HepG2 (cell line): ENCODE measurements around the gene ZKSCAN4. TPM values are rescaled to one million over a fixed set of nuclear protein-coding genes. Genes with fewer than 3 reads are reported as not detected.

Experiments
- FOSL1 ChIP-seq: sonication (generic); formaldehyde crosslinking; IDR thresholded peaks from 2 replicates; pipeline ENCODE4 v1.9.0; 2021; ENCODE audit warnings: missing genetic modification reagents, borderline replicate concordance
- GATAD1 ChIP-seq: IDR thresholded peaks from 2 replicates; pipeline ENCODE4 v1.6.1; 2016; ENCODE audit warnings: missing genetic modification reagents, missing compliant biosample characterization
- KLF12 ChIP-seq: sonication (generic); formaldehyde crosslinking; IDR thresholded peaks from 2 replicates; pipeline ENCODE4 v1.4.0; 2020; ENCODE audit warnings: missing genetic modification reagents, borderline replicate concordance
- MAF1 ChIP-seq: sonication (generic); formaldehyde crosslinking; IDR thresholded peaks from 2 replicates; pipeline ENCODE4 v1.5.0; 2020; ENCODE audit warnings: missing genetic modification reagents, borderline replicate concordance
- NCOA2 ChIP-seq: sonication (generic); formaldehyde crosslinking; IDR thresholded peaks from 2 replicates; pipeline ENCODE4 v1.8.0; 2022; ENCODE audit warnings: inconsistent platforms
- TBX3 ChIP-seq: fragments of 450-650 bp; IDR thresholded peaks from 2 replicates; pipeline ENCODE4 v1.6.1; 2017; ENCODE audit warnings: antibody characterized with exemption, mild to moderate bottlenecking, inconsistent platforms, borderline replicate concordance
- ZNF234 ChIP-seq: sonication (generic); formaldehyde crosslinking; conservative IDR thresholded peaks from 2 replicates; pipeline ENCODE4 v1.5.1; 2020; ENCODE audit warnings: mild to moderate bottlenecking, missing genetic modification reagents
- ZNF335 ChIP-seq: sonication (generic); formaldehyde crosslinking; IDR thresholded peaks from 2 replicates; pipeline ENCODE4 v1.4.0; 2020; ENCODE audit warnings: missing genetic modification reagents
- ZNF33B ChIP-seq: sonication (generic); formaldehyde crosslinking; IDR thresholded peaks from 2 replicates; pipeline ENCODE4 v1.5.1; 2020; ENCODE audit warnings: mild to moderate bottlenecking, missing genetic modification reagents
- ZNF432 ChIP-seq: sonication (generic); formaldehyde crosslinking; IDR thresholded peaks from 2 replicates; pipeline ENCODE4 v1.5.0; 2020; ENCODE audit warnings: missing genetic modification reagents, mild to moderate bottlenecking, borderline replicate concordance
- polyA plus RNA-seq, 8 experiments: library from polyadenylated mRNA; depleted of rRNA in 3 of 8; stranded (reverse) in 7 of 8; unstranded in 1 of 8; fragments of >200 nt; fragmentation: Illumina TruSeq in 4 of 8; extraction: Trizol in 4 of 8; gene quantifications; 2 replicates each; pipeline versions ENCODE4 v1.2.1 to v1.2.3, GENCODE V29; 2011 to 2016; ENCODE audit warnings: low read depth in 4 of 8, missing spikeins in 1 of 8, mixed read lengths in 1 of 8; ENCODE audit not compliant: insufficient read depth in 1 of 8
- total RNA-seq, 5 experiments: library from RNA; depleted of rRNA; stranded (reverse); fragments of >200 nt; fragmentation: Illumina TruSeq; extraction: Trizol; gene quantifications; 2 replicates each; pipeline ENCODE4 v1.2.3, GENCODE V29; 2016; ENCODE audit warnings: low read depth in 1 of 5
- TF ChIP-seq, protein P1 (sequence below): IDR thresholded peaks from 2 replicates; pipeline ENCODE4 v1.6.1; 2016; ENCODE audit warnings: low read depth, missing genetic modification reagents, missing compliant biosample characterization
- TF ChIP-seq, protein P2 (sequence below): sonication (generic); formaldehyde crosslinking; IDR thresholded peaks from 2 replicates; pipeline ENCODE4 v1.4.0; 2020; ENCODE audit warnings: mild to moderate bottlenecking, low read depth, missing genetic modification reagents
- TF ChIP-seq, protein P3 (sequence below): sonication (generic); formaldehyde crosslinking; IDR thresholded peaks from 2 replicates; pipeline ENCODE4 v1.5.1; 2020; ENCODE audit warnings: missing genetic modification reagents, mild to moderate bottlenecking, borderline replicate concordance
- TF ChIP-seq, protein P4 (sequence below): IDR thresholded peaks from 2 replicates; pipeline ENCODE4 v1.6.1; 2012; ENCODE audit warnings: inconsistent platforms
- TF ChIP-seq, protein P5 (sequence below): sonication (generic); formaldehyde crosslinking; IDR thresholded peaks from 2 replicates; pipeline ENCODE4 v1.5.0; 2020; ENCODE audit warnings: mild to moderate bottlenecking, missing genetic modification reagents, moderate library complexity
- TF ChIP-seq, protein P6 (sequence below): IDR thresholded peaks from 2 replicates; pipeline ENCODE4 v1.6.1; 2016; ENCODE audit warnings: mild to moderate bottlenecking

ZKSCAN4 gene
- total and polyA plus RNA-seq, 2 of the 13 experiments (the other 11 are each of a cell fraction or from before 2014, with no cell fraction given): 2.9 to 7.8 TPM

DNA sequence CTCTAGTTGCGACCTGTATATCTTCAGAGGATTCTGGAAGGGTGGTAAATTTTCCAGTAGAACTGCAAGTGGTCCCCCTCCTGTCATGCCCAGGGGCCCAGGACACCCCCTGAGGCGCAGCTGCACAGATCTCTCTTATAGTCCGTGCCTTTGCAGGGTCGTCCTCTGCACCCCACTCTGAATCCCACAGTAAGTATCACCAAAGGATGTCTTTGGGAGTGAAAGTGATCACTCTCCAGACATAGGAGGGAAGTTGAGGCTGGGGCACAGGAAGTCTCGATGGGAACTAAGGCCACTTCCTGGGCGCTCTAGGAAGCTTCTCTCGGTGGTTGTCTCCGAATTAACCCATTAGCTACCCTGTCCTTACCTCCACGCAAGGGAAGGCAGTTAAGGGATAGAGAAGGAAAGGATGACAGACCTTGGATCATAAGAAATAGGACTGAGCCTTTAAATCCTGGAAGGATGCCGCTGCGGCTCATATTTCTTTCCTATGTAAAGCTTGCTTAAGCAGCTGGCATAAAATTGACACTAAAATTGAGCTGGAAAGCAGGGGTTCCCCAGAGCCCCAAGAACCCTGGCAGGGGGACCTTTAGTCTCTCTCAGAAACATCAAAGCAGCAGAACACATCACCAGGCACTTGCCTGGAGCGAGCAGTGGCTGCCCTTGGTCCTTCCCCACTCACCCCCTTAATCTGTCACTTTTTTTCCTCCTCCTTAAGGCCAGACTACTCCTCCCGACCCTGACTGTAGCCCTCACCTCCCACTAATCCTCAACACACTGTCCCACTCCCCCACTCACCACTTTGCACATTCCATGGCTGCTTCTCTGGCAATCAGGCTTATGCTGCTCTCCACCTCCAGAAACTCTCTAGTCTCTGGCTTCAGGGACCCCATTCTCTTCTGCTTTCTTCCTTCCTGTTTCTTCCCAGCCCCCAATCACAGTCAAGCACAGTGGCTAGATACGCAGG is at the start of gene ZKSCAN4 (continued):
- TF ChIP-seq MAF1 (CRISPR knock-in tag) (peak; percentile 59; the same call in 1 of the 2 replicates), NCOA2 (peak; percentile 68), ZNF335 (CRISPR knock-in tag) (0 out of 2 replicates have a peak, but pooled peaks have one; percentile 38), ZNF33B (no peak), GATAD1 (CRISPR knock-in tag) (peak; percentile 99), TBX3 (no peak), ZNF234 (CRISPR knock-in tag) (no peak), KLF12 (0 out of 2 replicates have a peak, but pooled peaks have one; percentile 60), FOSL1 (CRISPR knock-in tag) (no peak), ZNF432 (no peak)
- TF ChIP-seq, protein P1, sequence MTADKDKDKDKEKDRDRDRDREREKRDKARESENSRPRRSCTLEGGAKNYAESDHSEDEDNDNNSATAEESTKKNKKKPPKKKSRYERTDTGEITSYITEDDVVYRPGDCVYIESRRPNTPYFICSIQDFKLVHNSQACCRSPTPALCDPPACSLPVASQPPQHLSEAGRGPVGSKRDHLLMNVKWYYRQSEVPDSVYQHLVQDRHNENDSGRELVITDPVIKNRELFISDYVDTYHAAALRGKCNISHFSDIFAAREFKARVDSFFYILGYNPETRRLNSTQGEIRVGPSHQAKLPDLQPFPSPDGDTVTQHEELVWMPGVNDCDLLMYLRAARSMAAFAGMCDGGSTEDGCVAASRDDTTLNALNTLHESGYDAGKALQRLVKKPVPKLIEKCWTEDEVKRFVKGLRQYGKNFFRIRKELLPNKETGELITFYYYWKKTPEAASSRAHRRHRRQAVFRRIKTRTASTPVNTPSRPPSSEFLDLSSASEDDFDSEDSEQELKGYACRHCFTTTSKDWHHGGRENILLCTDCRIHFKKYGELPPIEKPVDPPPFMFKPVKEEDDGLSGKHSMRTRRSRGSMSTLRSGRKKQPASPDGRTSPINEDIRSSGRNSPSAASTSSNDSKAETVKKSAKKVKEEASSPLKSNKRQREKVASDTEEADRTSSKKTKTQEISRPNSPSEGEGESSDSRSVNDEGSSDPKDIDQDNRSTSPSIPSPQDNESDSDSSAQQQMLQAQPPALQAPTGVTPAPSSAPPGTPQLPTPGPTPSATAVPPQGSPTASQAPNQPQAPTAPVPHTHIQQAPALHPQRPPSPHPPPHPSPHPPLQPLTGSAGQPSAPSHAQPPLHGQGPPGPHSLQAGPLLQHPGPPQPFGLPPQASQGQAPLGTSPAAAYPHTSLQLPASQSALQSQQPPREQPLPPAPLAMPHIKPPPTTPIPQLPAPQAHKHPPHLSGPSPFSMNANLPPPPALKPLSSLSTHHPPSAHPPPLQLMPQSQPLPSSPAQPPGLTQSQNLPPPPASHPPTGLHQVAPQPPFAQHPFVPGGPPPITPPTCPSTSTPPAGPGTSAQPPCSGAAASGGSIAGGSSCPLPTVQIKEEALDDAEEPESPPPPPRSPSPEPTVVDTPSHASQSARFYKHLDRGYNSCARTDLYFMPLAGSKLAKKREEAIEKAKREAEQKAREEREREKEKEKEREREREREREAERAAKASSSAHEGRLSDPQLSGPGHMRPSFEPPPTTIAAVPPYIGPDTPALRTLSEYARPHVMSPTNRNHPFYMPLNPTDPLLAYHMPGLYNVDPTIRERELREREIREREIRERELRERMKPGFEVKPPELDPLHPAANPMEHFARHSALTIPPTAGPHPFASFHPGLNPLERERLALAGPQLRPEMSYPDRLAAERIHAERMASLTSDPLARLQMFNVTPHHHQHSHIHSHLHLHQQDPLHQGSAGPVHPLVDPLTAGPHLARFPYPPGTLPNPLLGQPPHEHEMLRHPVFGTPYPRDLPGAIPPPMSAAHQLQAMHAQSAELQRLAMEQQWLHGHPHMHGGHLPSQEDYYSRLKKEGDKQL (CRISPR knock-in tag): no peak
- TF ChIP-seq, protein P2, sequence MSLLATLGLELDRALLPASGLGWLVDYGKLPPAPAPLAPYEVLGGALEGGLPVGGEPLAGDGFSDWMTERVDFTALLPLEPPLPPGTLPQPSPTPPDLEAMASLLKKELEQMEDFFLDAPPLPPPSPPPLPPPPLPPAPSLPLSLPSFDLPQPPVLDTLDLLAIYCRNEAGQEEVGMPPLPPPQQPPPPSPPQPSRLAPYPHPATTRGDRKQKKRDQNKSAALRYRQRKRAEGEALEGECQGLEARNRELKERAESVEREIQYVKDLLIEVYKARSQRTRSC (CRISPR knock-in tag): no peak
- TF ChIP-seq, protein P3, sequence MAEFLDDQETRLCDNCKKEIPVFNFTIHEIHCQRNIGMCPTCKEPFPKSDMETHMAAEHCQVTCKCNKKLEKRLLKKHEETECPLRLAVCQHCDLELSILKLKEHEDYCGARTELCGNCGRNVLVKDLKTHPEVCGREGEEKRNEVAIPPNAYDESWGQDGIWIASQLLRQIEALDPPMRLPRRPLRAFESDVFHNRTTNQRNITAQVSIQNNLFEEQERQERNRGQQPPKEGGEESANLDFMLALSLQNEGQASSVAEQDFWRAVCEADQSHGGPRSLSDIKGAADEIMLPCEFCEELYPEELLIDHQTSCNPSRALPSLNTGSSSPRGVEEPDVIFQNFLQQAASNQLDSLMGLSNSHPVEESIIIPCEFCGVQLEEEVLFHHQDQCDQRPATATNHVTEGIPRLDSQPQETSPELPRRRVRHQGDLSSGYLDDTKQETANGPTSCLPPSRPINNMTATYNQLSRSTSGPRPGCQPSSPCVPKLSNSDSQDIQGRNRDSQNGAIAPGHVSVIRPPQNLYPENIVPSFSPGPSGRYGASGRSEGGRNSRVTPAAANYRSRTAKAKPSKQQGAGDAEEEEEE (CRISPR knock-in tag): no peak
- TF ChIP-seq, protein P4, sequence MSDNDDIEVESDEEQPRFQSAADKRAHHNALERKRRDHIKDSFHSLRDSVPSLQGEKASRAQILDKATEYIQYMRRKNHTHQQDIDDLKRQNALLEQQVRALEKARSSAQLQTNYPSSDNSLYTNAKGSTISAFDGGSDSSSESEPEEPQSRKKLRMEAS: peak; percentile 36; the same call in 1 of the 2 replicates
- TF ChIP-seq, protein P5, sequence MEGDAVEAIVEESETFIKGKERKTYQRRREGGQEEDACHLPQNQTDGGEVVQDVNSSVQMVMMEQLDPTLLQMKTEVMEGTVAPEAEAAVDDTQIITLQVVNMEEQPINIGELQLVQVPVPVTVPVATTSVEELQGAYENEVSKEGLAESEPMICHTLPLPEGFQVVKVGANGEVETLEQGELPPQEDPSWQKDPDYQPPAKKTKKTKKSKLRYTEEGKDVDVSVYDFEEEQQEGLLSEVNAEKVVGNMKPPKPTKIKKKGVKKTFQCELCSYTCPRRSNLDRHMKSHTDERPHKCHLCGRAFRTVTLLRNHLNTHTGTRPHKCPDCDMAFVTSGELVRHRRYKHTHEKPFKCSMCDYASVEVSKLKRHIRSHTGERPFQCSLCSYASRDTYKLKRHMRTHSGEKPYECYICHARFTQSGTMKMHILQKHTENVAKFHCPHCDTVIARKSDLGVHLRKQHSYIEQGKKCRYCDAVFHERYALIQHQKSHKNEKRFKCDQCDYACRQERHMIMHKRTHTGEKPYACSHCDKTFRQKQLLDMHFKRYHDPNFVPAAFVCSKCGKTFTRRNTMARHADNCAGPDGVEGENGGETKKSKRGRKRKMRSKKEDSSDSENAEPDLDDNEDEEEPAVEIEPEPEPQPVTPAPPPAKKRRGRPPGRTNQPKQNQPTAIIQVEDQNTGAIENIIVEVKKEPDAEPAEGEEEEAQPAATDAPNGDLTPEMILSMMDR (CRISPR knock-in tag): no peak
- TF ChIP-seq, protein P6, sequence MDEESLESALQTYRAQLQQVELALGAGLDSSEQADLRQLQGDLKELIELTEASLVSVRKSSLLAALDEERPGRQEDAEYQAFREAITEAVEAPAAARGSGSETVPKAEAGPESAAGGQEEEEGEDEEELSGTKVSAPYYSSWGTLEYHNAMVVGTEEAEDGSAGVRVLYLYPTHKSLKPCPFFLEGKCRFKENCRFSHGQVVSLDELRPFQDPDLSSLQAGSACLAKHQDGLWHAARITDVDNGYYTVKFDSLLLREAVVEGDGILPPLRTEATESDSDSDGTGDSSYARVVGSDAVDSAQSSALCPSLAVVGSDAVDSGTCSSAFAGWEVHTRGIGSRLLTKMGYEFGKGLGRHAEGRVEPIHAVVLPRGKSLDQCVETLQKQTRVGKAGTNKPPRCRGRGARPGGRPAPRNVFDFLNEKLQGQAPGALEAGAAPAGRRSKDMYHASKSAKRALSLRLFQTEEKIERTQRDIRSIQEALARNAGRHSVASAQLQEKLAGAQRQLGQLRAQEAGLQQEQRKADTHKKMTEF: peak; percentile 81
